ENCODE measurements around the gene TRIM14. TPM values are rescaled to one million over a fixed set of nuclear protein-coding genes. Genes with fewer than 3 reads are reported as not detected.

TRIM14 gene
- total RNA-seq, 4 donors from 2014 or later, result 7.5 to 12.5 (median 10.5) TPM

DNA sequence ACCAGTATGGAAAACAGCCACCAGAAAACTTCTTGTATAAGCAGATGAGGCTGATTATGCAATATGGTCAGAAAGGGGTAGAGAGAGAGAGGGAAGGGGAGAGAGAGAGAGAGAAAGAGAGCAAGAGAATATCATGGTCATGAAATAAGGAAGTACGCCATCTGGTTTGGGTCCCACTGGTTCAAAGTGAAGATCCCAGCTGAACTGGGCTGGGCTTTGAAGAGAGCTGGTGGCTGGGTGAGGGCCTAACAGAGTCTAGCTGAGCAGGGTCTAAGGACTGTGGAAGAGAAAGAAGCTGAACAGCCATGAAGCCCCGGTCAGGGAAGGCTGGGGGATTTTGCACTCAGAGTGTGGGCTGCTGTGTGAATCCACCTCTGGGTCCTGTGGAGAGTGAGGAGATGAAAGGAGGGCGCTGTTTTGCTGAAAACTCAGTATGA is 14.6 kb downstream of the TRIM14 start:
- no peak for TF ChIP-seq POLR2A (IDR thresholded peaks at IDR 0.05)
- no peak for TF ChIP-seq POLR2AphosphoS5 (IDR thresholded peaks at IDR 0.05)
- TF ChIP-seq, protein P1, sequence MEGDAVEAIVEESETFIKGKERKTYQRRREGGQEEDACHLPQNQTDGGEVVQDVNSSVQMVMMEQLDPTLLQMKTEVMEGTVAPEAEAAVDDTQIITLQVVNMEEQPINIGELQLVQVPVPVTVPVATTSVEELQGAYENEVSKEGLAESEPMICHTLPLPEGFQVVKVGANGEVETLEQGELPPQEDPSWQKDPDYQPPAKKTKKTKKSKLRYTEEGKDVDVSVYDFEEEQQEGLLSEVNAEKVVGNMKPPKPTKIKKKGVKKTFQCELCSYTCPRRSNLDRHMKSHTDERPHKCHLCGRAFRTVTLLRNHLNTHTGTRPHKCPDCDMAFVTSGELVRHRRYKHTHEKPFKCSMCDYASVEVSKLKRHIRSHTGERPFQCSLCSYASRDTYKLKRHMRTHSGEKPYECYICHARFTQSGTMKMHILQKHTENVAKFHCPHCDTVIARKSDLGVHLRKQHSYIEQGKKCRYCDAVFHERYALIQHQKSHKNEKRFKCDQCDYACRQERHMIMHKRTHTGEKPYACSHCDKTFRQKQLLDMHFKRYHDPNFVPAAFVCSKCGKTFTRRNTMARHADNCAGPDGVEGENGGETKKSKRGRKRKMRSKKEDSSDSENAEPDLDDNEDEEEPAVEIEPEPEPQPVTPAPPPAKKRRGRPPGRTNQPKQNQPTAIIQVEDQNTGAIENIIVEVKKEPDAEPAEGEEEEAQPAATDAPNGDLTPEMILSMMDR (IDR thresholded peaks at IDR 0.05), result no peak
- TF ChIP-seq EP300 (IDR thresholded peaks at IDR 0.05), result no peak
- H3K27ac ChIP-seq, result no peak overlapping the region

DNA sequence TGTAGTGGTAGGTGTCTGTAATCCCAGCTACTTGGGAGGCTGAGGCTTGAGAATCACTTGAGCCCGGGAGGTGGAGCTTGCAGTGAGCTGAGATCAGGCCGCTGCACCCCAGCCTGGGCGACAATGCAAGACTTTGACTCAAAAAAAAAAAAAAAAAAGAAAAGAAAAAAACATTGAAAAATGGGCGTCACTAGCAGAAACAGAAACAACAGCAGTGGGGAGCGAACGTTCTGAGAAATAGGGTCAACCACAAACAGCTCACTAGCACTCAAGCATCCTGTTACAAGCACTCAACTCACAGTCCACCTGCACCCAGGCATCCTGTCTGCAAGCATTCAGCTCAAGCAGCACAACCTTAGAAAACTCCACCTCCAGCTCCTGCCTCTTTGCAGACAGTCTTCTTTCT is 17.2 kb downstream of the TRIM14 start:
- 51 to 57% methylated on average over 4 to 6 of the region's 6 CpGs for WGBS, 2 donors (ENCODE audit: low coverage in 1 of 2)
- H3K27me3 ChIP-seq, result no peaks in the 10 kb centered on the region
- ATAC-seq, result no peak
- no peak overlapping the region for H3K27ac ChIP-seq
- H3K4me3 ChIP-seq, result no peak overlapping the region
- peaks cover 0 to 10% (median 0%) of the 10 kb centered on the region in 3 donors for H3K9me3 ChIP-seq
- TF ChIP-seq POLR2AphosphoS5 (IDR thresholded peaks at IDR 0.05) (no peak), EP300 (IDR thresholded peaks at IDR 0.05) (no peak), POLR2A (IDR thresholded peaks at IDR 0.05) (no peak)
- TF ChIP-seq, protein P1 (IDR thresholded peaks at IDR 0.05), result no peak
- peaks cover 0 to 26% of the 10 kb centered on the region in 2 donors for H3K36me3 ChIP-seq
- no peaks in the 10 kb centered on the region for H3K4me1 ChIP-seq

More for the DNA sequence above, 14.6 kb downstream of the TRIM14 start:
- H3K4me1 ChIP-seq, result no peaks in the 10 kb centered on the region
- ATAC-seq, result peak; percentile 70
- WGBS, 2 donors (ENCODE audit: low coverage in 1 of 2), result 87 to 93% methylated on average over 2 to 3 of the region's 3 CpGs
- peaks cover 0 to 25% of the 10 kb centered on the region in 2 donors for H3K36me3 ChIP-seq
- no peak overlapping the region for H3K4me3 ChIP-seq
- peaks cover 0 to 14% (median 0%) of the 10 kb centered on the region in 3 donors for H3K9me3 ChIP-seq
- H3K27me3 ChIP-seq, result no peaks in the 10 kb centered on the region

DNA sequence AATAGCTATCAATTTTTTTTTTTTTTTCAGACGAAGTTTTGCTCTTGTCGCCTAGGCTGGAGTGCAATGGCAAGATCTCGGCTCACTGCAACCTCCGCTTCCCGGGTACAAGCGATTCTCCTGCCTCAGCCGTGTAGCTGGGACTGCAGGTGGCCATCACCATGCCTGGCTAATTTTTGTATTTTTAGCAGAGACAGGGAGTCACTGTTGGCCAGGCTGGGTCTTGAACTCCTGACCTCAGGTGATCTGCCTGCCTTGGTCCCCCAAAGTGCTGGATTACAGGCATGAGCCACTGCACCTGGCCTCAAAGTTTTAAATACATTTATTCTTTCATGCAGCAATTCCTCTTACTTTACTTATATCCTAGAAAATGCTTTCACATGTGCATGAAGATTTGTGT is 17.6 kb downstream of the TRIM14 start:
- Histone ChIP-seq H3K4me1 (no peaks in the 10 kb centered on the region), H3K4me3 (no peak overlapping the region), H3K36me3 (peaks cover 0 to 26% of the 10 kb centered on the region in 2 donors), H3K27me3 (no peaks in the 10 kb centered on the region), H3K27ac (no peak overlapping the region), H3K9me3 (peaks cover 0 to 6% (median 0%) of the 10 kb centered on the region in 3 donors)
- WGBS, 2 donors (ENCODE audit: low coverage in 1 of 2), result 87 to 93% methylated on average over 5 to 7 of the region's 7 CpGs
- no peak for ATAC-seq
- TF ChIP-seq, protein P1 (IDR thresholded peaks at IDR 0.05), result no peak
- TF ChIP-seq POLR2A (IDR thresholded peaks at IDR 0.05) (no peak), POLR2AphosphoS5 (IDR thresholded peaks at IDR 0.05) (no peak), EP300 (IDR thresholded peaks at IDR 0.05) (no peak)

DNA sequence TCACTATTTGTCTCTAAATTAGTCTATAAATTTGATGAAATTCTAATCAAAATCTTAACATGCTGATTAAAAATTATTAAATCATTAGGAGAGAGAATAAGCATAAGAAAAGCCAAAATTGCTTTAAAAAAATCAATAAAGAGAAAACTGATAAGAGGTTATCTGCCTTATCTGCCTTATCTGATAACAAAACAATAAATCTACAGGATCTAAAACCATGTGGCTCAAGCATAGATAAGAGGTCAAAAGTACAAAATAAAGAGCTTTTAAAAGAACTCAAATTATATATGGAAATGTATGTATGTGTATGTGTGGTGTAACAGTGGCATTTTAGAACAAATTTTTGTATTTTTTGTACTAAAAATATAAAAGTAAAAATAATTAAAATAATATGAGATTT is 18.6 kb downstream of the TRIM14 start:
- Histone ChIP-seq H3K9me3 (no peaks in the 10 kb centered on the region), H3K27me3 (peaks cover 2% of the 10 kb centered on the region), H3K4me3 (no peak overlapping the region), H3K4me1 (no peaks in the 10 kb centered on the region), H3K27ac (no peak overlapping the region), H3K36me3 (peaks cover 0 to 36% of the 10 kb centered on the region in 2 donors)
- no peak for ATAC-seq
- TF ChIP-seq, protein P1 (IDR thresholded peaks at IDR 0.05), result no peak
- TF ChIP-seq POLR2A (IDR thresholded peaks at IDR 0.05) (no peak), POLR2AphosphoS5 (IDR thresholded peaks at IDR 0.05) (no peak), EP300 (IDR thresholded peaks at IDR 0.05) (no peak)

DNA sequence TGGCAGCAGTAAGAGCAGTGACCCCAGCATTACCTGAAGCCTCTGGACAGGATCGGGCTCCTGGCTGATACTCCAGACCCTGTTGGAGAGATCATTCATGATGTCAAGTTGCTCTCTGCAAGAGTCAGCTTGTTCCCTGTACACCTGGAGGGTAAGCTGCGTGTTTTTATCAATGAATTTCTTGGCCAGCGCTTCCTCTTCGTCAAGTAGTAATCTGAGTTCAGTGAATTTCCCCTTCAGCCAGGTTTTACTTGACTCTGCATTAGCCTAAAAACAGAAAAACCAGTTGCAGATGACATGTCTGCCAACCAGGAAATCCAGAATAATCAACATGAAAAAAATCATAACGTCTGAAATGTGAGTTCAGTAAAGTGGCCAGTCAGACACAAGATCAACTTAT is 19.1 kb downstream of the TRIM14 start:
- H3K27me3 ChIP-seq, result peaks cover 5% of the 10 kb centered on the region
- peaks cover 0 to 42% of the 10 kb centered on the region in 2 donors for H3K36me3 ChIP-seq
- H3K9me3 ChIP-seq, result no peaks in the 10 kb centered on the region
- ATAC-seq, result no peak
- no peak overlapping the region for H3K4me3 ChIP-seq
- 82% methylated on average over 4 to 5 of the region's 5 CpGs for WGBS, 2 donors (ENCODE audit: low coverage in 1 of 2)
- TF ChIP-seq POLR2AphosphoS5 (IDR thresholded peaks at IDR 0.05), result no peak
- TF ChIP-seq EP300 (IDR thresholded peaks at IDR 0.05), result no peak
- no peak for TF ChIP-seq POLR2A (IDR thresholded peaks at IDR 0.05)
- TF ChIP-seq, protein P1 (IDR thresholded peaks at IDR 0.05), result no peak
- no peak overlapping the region for H3K27ac ChIP-seq
- no peaks in the 10 kb centered on the region for H3K4me1 ChIP-seq

Data from gastroesophageal sphincter (tissue), 4 donors.